Measurements from ENCODE around the gene PPIP5K1.
"Not testable (repeated sequence)": the region's sequence is repeated elsewhere in the genome, so short reads cannot be mapped to it uniquely, and the experiment has no call there.

Gene PPIP5K1

DNA sequence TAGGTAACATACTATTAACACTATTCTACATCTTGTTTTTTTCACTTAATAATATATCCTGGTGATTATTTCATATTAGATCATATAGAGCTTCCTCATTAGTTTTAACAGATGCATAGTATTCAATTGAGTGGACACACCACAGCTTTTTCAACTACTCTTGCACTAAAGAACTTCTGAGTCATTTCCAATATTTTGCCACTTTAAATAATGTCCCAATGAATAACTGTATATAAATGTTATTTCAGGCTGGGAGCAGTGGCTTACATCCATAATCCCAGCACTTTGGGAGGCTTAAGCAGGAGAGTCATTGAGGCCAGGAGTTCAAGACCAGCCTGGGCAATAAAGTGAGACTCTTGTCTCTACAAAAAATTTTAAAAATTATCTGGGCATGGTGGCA, 45.7 kb downstream of the PPIP5K1 start:
- DNase-seq (ENCODE audit: low read depth), result no peak

- DNase-seq (ENCODE audit: low read depth), result no peak
Observed at GRCh38 chr15:43541785-43542184, 48.2 kb downstream of the PPIP5K1 start.

DNA sequence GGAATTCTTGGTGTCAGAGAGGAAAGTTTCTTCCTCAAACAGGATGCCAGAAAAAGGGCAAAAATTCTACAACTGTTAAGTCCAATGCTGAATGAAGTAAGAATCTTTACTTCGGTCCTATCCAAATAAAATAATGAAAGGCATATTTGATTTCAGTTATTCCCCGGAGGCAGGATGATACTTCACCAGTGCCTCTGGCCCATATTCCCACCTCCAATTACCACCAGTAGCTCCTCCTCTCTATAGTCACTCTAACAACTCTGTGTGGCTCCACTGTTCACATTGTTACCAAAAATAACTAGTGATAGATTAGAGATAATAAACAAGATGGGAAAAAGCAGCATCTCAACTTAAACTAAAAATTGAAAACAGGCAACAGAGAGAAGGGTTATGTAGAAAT, 51.9 kb downstream of the PPIP5K1 start:
- DNase-seq (ENCODE audit: low read depth), result no peak

- no peak for DNase-seq (ENCODE audit: low read depth)
Observed at GRCh38 chr15:43534897-43535296, 55.1 kb downstream of the PPIP5K1 start.

DNA sequence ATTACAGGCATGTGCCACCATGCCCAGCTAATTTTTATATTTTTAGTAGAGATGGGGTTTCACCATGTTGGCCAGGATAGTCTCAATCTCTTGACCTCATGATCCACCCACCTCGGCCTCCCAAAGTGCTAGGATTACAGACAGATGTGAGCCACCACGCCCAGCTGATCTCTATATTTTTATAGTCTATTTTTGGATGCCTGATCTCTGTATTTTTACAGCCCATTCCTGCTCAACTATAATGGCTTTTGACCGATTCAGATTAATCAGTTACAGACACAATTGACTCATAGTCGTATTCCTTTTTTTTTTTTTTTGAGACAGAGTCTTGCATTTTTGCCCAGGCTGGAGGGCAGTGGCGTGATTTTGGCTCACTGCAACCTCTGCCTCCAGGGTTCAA, 57.2 kb downstream of the PPIP5K1 start:
- DNase-seq (ENCODE audit: low read depth), result not testable (repeated sequence)

DNA sequence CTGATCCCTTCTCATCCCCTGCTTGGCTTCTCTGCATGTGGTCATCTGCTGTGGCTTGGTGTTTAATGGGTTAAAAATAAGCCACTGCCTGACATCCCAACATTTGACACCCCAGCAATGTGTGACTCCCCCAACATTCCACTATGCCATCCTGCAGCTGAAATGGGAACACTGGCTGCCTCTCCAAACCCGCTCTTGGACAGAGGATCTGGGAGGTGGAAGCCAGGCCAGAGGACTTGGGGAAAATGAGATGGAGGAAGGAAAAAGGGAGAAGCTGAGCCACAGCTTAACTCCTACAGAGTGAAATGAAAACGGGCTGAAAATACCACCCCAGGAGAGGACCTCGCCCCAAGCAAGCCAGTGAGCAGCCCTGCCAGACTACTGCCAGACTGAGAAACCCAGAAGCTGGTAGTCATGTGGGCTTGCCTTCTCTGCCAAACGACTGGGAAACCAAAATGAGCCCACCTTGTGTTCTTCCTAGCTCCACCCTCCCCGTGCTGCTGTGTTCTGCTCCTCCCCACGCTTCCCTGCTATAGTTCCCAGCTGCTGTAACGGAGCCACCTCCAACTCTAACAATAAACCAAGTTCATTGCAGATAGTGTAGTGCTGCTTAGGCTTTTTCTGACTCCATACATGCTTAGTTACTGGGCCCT, 58.9 kb downstream of the PPIP5K1 start:
- no peak for DNase-seq (ENCODE audit: low read depth)

DNA sequence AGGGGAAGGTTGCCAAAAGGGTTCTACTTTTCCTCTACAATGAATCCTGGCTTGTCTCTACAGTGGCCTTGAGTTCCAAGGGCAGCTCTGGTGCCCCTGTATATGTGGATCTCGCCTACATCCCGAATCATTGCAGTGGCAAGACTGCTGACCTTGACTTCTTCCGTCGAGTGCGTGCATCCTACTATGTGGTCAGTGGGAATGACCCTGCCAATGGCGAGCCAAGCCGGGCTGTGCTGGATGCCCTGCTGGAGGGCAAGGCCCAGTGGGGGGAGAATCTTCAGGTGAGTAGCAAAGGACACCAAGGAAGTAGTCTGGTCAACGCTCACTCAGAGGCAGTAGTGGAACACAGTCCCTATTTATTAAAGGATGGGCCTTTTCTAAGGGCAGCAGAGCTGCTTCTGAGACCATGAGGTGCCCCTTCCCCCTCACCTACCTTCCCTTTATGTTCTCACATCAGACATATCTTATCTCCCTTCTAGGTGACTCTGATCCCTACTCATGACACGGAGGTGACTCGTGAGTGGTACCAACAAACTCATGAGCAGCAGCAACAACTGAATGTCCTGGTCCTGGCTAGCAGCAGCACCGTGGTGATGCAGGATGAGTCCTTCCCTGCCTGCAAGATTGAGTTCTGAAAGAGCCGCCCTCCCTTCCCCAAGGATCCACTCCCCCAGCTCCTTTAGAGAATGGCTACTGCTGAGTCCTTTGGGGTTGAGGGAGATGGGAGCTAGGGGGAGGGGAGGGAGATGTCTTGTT, 60.2 kb downstream of the PPIP5K1 start:
- no peak for DNase-seq (ENCODE audit: low read depth)

DNA sequence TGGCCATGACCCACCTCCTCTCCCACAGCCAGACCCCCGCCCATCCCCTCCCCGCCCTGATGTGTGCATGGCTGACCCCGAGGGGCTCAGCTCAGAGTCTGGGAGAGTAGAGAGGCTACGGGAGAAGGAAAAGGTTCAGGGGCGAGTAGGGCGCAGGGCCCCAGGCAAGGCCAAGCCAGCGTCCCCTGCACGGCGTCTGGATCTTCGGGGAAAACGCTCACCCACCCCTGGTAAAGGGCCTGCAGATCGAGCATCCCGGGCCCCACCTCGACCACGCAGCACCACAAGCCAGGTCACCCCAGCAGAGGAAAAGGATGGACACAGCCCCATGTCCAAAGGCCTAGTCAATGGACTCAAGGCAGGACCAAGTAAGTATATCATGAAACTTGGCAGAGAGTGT, 60.9 kb downstream of the PPIP5K1 start:
- no peak for DNase-seq (ENCODE audit: low read depth)

- DNase-seq (ENCODE audit: low read depth), result no peak
Observed at GRCh38 chr15:43528542-43529007, 61.4 kb downstream of the PPIP5K1 start.

- DNase-seq (ENCODE audit: low read depth), result no peak
Observed at GRCh38 chr15:43527802-43528541, 62.0 kb downstream of the PPIP5K1 start.

DNA sequence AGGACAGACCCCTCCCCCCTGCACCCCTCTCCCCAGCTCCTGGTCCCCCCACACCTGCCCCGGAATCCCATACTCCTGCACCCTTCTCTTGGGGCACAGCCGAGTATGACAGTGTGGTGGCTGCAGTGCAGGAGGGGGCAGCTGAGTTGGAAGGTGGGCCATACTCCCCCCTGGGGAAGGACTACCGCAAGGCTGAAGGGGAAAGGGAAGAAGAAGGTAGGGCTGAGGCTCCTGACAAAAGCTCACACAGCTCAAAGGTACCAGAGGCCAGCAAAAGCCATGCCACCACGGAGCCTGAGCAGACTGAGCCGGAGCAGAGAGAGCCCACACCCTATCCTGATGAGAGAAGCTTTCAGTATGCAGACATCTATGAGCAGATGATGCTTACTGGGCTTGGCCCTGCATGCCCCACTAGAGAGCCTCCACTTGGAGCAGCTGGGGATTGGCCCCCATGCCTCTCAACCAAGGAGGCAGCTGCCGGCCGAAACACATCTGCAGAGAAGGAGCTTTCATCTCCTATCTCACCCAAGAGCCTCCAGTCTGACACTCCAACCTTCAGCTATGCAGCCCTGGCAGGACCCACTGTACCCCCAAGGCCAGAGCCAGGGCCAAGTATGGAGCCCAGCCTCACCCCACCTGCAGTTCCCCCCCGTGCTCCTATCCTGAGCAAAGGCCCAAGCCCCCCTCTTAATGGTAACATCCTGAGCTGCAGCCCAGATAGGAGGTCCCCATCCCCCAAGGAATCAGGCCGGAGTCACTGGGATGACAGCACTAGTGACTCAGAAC, 62.8 kb downstream of the PPIP5K1 start:
- no peak for DNase-seq (ENCODE audit: low read depth)

GRCh38 chr15:43526261-43526930, 63.6 kb downstream of the PPIP5K1 start:
- DNase-seq (ENCODE audit: low read depth), result no peak

- DNase-seq (ENCODE audit: low read depth), result no peak
Observed at GRCh38 chr15:43525131-43525530, 64.9 kb downstream of the PPIP5K1 start.

DNA sequence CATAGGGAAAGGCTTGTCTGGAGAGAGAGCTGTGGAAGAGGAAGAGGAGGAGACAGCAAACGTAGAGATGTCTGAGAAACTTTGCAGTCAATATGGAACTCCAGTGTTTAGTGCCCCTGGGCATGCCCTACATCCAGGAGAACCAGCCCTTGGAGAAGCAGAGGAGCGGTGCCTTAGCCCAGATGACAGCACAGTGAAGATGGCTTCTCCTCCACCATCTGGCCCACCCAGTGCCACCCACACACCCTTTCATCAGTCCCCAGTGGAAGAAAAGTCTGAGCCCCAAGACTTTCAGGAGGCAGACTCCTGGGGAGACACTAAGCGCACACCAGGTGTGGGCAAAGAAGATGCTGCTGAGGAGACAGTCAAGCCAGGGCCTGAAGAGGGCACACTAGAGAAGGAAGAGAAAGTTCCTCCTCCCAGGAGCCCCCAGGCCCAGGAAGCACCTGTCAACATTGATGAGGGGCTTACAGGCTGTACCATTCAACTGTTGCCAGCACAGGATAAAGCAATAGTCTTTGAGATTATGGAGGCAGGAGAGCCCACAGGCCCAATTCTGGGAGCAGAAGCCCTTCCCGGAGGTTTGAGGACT, 65.7 kb downstream of the PPIP5K1 start:
- no peak for DNase-seq (ENCODE audit: low read depth)

GRCh38 chr15:43523646-43524045, 66.4 kb downstream of the PPIP5K1 start:
- no peak for DNase-seq (ENCODE audit: low read depth)

DNA sequence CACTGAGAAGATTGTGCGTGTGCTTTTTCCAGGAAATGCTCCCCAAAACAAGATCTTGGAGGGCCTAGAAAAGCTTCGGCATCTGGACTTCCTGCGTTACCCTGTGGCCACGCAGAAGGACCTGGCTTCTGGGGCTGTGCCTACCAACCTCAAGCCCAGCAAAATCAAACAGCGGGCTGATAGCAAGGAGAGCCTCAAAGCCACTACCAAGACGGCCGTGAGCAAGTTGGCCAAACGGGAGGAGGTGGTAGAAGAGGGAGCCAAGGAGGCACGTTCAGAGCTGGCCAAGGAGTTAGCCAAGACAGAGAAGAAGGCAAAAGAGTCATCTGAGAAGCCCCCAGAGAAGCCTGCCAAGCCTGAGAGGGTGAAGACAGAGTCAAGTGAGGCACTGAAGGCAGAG, 67.8 kb downstream of the PPIP5K1 start:
- no peak for DNase-seq (ENCODE audit: low read depth)

GRCh38 chr15:43521419-43521818, 68.6 kb downstream of the PPIP5K1 start:
- DNase-seq (ENCODE audit: low read depth), result no peak

DNA sequence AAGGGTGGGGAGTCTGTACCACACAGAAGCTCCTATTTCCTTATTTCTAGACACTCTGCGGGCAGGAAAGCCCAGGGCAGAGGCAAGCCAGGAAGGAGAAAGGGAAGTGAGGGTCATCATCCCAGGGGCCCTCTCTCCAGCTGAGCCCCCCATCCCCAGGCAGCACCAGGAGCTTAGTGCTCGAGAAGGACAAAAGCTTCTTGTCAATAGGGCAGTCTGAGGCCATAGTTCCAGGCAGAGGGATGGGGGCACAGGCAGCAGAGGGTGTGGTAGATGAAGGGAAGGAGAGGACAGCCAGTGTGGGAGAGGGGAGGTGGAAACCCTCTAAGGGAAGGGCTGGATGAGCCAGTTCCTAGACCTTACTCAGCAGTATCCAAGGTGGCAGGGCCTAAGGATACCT, 69.9 kb downstream of the PPIP5K1 start:
- no peak for DNase-seq (ENCODE audit: low read depth)

DNA sequence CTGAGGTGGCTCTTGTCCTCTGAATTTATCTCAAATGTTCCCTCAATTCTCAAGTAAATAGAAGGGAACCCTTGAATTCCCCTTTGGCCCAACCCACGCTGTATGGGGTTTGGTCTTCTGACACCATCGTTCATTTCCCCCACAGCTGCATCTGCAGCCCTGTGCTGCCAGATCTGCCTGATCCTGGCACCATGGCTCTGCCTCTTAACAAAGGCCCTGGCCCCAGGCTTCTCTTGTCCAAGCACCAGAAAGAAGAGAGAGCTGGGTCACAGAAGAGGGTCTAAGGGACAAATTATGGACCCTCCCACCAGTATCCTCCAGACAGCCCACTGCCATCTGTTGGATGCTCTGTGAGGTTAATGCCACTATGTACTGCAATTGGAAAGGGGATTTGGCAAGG, 70.8 kb downstream of the PPIP5K1 start:
- no peak for DNase-seq (ENCODE audit: low read depth)

GRCh38 chr15:43518197-43518761, 71.7 kb downstream of the PPIP5K1 start:
- no peak for DNase-seq (ENCODE audit: low read depth)

Measured in HS-27A (cell line).